ENCODE measurements around the gene TBC1D22A. TPM values are rescaled to one million over a fixed set of nuclear protein-coding genes. Genes with fewer than 3 reads are reported as not detected.
"Not testable (repeated sequence)": the region's sequence is repeated elsewhere in the genome, so short reads cannot be mapped to it uniquely, and the experiment has no call there.

Gene TBC1D22A
- total and polyA plus RNA-seq, 7 experiments from 2014 or later, result 18.6 to 50.1 (median 39.3) TPM

DNA sequence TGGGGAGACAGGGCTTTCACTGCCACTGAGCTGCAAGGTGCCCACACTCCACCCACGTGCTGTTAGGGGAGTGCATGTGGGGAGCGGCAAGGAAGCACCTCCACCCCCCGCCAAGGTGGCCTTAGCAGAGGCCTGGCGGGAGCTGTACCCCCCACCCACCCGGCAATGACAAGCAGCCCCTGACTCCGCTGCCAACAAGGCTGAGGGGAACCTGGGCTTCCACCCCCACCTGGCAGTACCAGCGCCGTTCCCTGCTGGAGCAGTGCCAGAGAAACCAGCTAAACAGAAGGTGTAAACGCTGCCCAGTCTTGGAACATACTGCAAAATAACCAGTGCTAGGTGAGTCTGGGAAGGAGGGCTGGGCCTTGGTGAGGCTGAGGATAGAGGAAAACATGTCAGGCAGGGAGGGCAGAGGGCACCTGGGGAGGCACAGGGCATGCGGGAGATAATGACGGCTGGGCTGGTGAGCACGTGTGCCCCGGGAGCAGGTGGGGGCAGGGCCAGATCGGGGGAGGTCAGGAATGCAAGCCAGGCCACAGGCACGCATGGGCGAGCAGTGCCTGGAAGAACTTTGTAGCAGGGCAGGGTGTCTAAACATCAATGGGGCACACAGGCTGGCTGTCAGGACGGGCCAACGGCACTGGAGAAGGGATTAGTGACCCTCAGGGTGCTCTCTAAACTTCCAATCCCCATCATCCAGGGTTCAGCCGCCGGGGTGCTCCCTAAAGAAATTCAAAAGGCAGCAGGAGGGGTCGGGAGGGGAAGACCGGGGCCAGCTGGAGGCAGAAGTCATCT lies 31.0 kb upstream of the TBC1D22A start:
- peaks cover 40 to 41% of the 10 kb centered on the region in 2 donors for H3K4me1 ChIP-seq (ENCODE audit: control insufficient read depth in 2 of 2, insufficient read depth in 2 of 2, low read length in 2 of 2)
- peak overlapping the region in 7 of 10 donors; percentile 0 to 60 (median 47) for H3K4me3 Mint-ChIP-seq
- H3K4me1 Mint-ChIP-seq, result peaks cover 38 to 70% (median 67%) of the 10 kb centered on the region in 7 donors
- no peaks in the 10 kb centered on the region for H3K9me3 ChIP-seq (ENCODE audit: control insufficient read depth in 2 of 3, low read length in 3 of 3)
- peak overlapping the region; percentile 3 for H3K27ac ChIP-seq (ENCODE audit: low read depth, low read length)
- H3K36me3 ChIP-seq (ENCODE audit: control insufficient read depth in 2 of 3, insufficient read depth in 3 of 3, low read length in 3 of 3), result peaks cover 0 to 38% (median 2%) of the 10 kb centered on the region in 3 experiments
- ChIA-PET POLR2A (interaction anchor here (1.3 kb wide), 1 partner anchor 32 kb away, joined by 3 read pairs; the partner anchor contains the start of gene TBC1D22A), CTCF (no interaction called here)
- no peaks in the 10 kb centered on the region for H3K9me3 Mint-ChIP-seq
- intact Hi-C loops (cut with micrococcal nuclease), result loop anchor here (10.0 kb wide), 2 partner anchors 1057 to 1487 kb away; partner anchors contain the start of genes ATXN10 (in 1 of the 2) and KIAA0930 (in 1 of the 2)
- ATAC-seq (no peak), DNase-seq (no peak)
- H3K36me3 Mint-ChIP-seq, result peaks cover 0 to 11% (median 9%) of the 10 kb centered on the region in 5 donors
- no peaks in the 10 kb centered on the region for H3K27me3 Mint-ChIP-seq
- H3K27me3 ChIP-seq (ENCODE audit: control insufficient read depth in 2 of 2, insufficient read depth in 2 of 2, low read length in 2 of 2), result no peaks in the 10 kb centered on the region
- H3K4me3 ChIP-seq (ENCODE audit: low read length), result no peak overlapping the region
- peak overlapping the region in 7 of 9 donors; percentile 29 to 87 (median 71) for H3K27ac Mint-ChIP-seq

DNA sequence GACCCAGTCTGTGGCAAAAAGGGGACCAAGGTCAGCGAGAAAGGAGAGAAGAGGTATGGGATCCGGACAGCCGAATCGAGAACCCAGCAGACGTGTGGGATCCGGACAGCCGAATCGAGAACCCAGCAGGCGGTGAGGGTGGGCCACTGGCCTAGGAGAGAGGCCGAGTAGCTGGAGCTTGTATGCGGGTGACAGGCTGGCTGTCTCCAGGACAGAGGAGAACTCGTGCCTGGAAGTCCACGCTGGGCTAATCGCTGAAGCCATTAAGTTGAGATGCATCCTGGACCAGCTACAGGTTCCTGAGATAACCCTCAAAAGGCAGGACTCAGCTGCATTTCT lies 30.4 kb upstream of the TBC1D22A start:
- Mint-ChIP-seq H3K4me3 (peak overlapping the region in 3 of 10 donors; percentile 47 to 60 (median 51)), H3K36me3 (peaks cover 0 to 15% (median 8%) of the 10 kb centered on the region in 5 donors), H3K9me3 (no peaks in the 10 kb centered on the region), H3K4me1 (peaks cover 42 to 75% (median 68%) of the 10 kb centered on the region in 7 donors), H3K27ac (peak overlapping the region in 6 of 9 donors; percentile 36 to 87 (median 75)), H3K27me3 (no peaks in the 10 kb centered on the region)
- ChIA-PET POLR2A (interaction anchor here (2.1 kb wide), 1 partner anchor 31 kb away, joined by 10 read pairs; the partner anchor contains the start of gene TBC1D22A), CTCF (no interaction called here)
- intact Hi-C loops (cut with micrococcal nuclease), result loop anchor here (10.0 kb wide), 2 partner anchors 1057 to 1487 kb away; partner anchors contain the start of genes ATXN10 (in 1 of the 2) and KIAA0930 (in 1 of the 2)
- Histone ChIP-seq H3K9me3 (ENCODE audit: control insufficient read depth in 2 of 3, low read length in 3 of 3) (no peaks in the 10 kb centered on the region), H3K36me3 (ENCODE audit: control insufficient read depth in 2 of 3, insufficient read depth in 3 of 3, low read length in 3 of 3) (peaks cover 0 to 35% (median 1%) of the 10 kb centered on the region in 3 experiments), H3K4me1 (ENCODE audit: control insufficient read depth in 2 of 2, insufficient read depth in 2 of 2, low read length in 2 of 2) (peaks cover 46% of the 10 kb centered on the region in 2 donors), H3K4me3 (ENCODE audit: low read length) (no peak overlapping the region), H3K27me3 (ENCODE audit: control insufficient read depth in 2 of 2, insufficient read depth in 2 of 2, low read length in 2 of 2) (no peaks in the 10 kb centered on the region), H3K27ac (ENCODE audit: low read depth, low read length) (no peak overlapping the region)
- no peak for DNase-seq
- ATAC-seq, result no peak

DNA sequence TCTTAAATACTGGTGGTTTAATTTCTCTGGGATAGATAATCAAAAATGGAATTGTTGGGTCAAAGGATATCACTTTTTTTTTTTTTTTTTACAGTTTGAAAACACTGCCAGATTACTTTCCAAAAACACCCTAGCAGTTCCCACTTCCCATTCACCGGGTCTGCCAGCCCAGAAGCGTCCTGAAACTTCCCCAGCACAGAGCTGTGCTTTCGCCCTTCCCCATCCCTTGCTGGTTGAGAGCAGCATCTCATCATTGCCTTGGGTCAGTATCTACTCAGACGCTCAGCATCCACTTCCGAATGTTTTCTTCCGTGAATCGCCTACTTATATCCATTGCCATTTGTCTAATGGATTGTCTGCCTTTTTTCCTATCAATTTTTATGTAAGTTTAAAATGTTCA lies 29.9 kb upstream of the TBC1D22A start:
- ChIA-PET POLR2A (interaction anchor here (0.9 to 5.1 kb wide), 3 partner anchors 12 to 31 kb away, joined by 3 to 54 read pairs (median 10); partner anchors contain the start of gene TBC1D22A), CTCF (no interaction called here)
- Mint-ChIP-seq H3K27ac (peak overlapping the region in 5 of 9 donors; percentile 19 to 52 (median 43)), H3K9me3 (no peaks in the 10 kb centered on the region), H3K27me3 (no peaks in the 10 kb centered on the region), H3K36me3 (peaks cover 0 to 17% (median 7%) of the 10 kb centered on the region in 5 donors), H3K4me1 (peaks cover 45 to 80% (median 69%) of the 10 kb centered on the region in 7 donors), H3K4me3 (peak overlapping the region in 2 of 10 donors; percentile 11 to 21)
- DNase-seq (no peak), ATAC-seq (no peak)
- no peaks in the 10 kb centered on the region for H3K9me3 ChIP-seq (ENCODE audit: control insufficient read depth in 2 of 3, low read length in 3 of 3)
- intact Hi-C loops (cut with micrococcal nuclease), result loop anchor here (10.0 kb wide), 2 partner anchors 1058 to 1488 kb away; partner anchors contain the start of genes ATXN10 (in 1 of the 2) and KIAA0930 (in 1 of the 2)
- peaks cover 0 to 30% (median 0%) of the 10 kb centered on the region in 3 experiments for H3K36me3 ChIP-seq (ENCODE audit: control insufficient read depth in 2 of 3, insufficient read depth in 3 of 3, low read length in 3 of 3)
- H3K4me3 ChIP-seq (ENCODE audit: low read length), result no peak overlapping the region
- no peak overlapping the region for H3K27ac ChIP-seq (ENCODE audit: low read depth, low read length)
- H3K27me3 ChIP-seq (ENCODE audit: control insufficient read depth in 2 of 2, insufficient read depth in 2 of 2, low read length in 2 of 2), result no peaks in the 10 kb centered on the region
- H3K4me1 ChIP-seq (ENCODE audit: control insufficient read depth in 2 of 2, insufficient read depth in 2 of 2, low read length in 2 of 2), result peaks cover 46% of the 10 kb centered on the region in 2 donors

DNA sequence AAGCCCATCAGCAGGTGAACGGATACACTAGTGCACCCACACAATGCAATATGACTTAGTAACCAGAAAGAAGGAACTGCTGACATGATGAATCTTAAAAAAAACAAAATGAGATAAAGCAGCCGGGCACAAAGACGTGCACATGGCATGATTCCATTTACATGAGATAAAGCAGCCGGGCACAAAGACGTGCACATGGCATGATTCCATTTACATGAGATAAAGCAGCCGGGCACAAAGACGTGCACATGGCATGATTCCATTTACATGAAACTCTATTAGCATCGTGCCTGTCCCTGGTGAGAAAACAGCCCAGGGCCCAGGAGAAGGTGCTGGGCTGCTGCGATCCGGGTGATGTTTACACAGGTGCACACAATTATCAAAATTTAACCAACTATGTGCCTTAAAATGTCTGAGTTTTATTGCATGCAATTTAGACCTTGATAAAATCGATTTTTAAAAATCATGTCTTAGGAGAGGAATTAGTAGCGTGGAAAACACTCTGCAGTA lies 28.2 kb upstream of the TBC1D22A start:
- peaks cover 0 to 14% (median 0%) of the 10 kb centered on the region in 3 experiments for H3K36me3 ChIP-seq (ENCODE audit: control insufficient read depth in 2 of 3, insufficient read depth in 3 of 3, low read length in 3 of 3)
- H3K27me3 Mint-ChIP-seq; H3K27me3 ChIP-seq (ENCODE audit: control insufficient read depth in 2 of 2, insufficient read depth in 2 of 2, low read length in 2 of 2); ATAC-seq; H3K9me3 Mint-ChIP-seq; DNase-seq; H3K4me3 ChIP-seq (ENCODE audit: low read length); H3K9me3 ChIP-seq (ENCODE audit: control insufficient read depth in 2 of 3, low read length in 3 of 3): not testable (repeated sequence)
- H3K36me3 Mint-ChIP-seq, result peaks cover 0 to 17% (median 7%) of the 10 kb centered on the region in 5 donors
- intact Hi-C loops (cut with micrococcal nuclease), result loop anchor here (10.0 kb wide), 2 partner anchors 1059 to 1489 kb away; partner anchors contain the start of genes ATXN10 (in 1 of the 2) and KIAA0930 (in 1 of the 2)
- peak overlapping the region; percentile 86 for H3K27ac ChIP-seq (ENCODE audit: low read depth, low read length)
- H3K4me1 ChIP-seq (ENCODE audit: control insufficient read depth in 2 of 2, insufficient read depth in 2 of 2, low read length in 2 of 2), result peaks cover 53 to 54% of the 10 kb centered on the region in 2 donors
- H3K4me3 Mint-ChIP-seq, result peak overlapping the region; percentile 45 to 100 (median 99)
- peaks cover 47 to 77% (median 69%) of the 10 kb centered on the region in 7 donors for H3K4me1 Mint-ChIP-seq
- H3K27ac Mint-ChIP-seq, result peak overlapping the region; percentile 9 to 99 (median 96)
- CTCF ChIA-PET, result interaction anchor here (0.8 to 2.9 kb wide), 2 partner anchors 24 to 69 kb away, joined by 3 to 16 read pairs; no protein-coding TSS in a partner anchor
- POLR2A ChIA-PET, result interaction anchor here (0.7 to 5.1 kb wide), 4 partner anchors 15 to 64 kb away, joined by 3 to 54 read pairs (median 6); no protein-coding TSS in a partner anchor

DNA sequence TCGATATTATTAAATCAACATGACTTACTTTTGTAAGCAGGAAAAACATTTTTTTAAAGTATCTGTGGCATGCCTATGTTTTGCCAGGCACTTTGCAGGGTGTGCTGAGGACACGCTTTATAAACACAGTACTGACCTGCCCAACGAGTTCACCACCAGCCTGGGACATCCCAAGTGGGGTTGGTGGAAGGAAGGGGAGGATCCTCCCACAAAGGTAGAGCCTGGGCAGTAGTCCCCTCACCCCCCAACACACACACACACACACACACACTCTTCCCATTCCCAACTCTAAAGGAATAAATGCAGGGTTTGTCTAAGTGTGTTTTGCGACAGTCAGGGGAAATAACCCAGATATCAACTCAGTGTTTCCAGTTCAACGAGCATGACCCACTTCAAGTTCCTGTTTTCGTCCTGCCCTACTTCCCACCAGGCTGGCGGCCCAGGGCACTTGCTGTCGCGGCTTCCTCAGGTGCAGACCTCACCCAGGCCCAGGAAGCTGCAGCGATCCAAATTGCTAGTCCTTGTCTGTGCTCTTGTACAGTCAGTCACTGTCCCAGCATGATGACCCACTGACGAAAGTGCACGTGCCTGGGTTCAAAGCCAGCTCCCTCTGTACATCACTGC lies 27.5 kb upstream of the TBC1D22A start:
- peak overlapping the region; percentile 82 for H3K4me3 ChIP-seq (ENCODE audit: low read length)
- H3K27ac ChIP-seq (ENCODE audit: low read depth, low read length), result peak overlapping the region; percentile 86
- Mint-ChIP-seq H3K27me3 (no peaks in the 10 kb centered on the region), H3K4me1 (peaks cover 47 to 77% (median 67%) of the 10 kb centered on the region in 7 donors), H3K4me3 (peak overlapping the region; percentile 97 to 100 (median 99)), H3K9me3 (no peaks in the 10 kb centered on the region), H3K36me3 (peaks cover 0 to 17% (median 7%) of the 10 kb centered on the region in 5 donors), H3K27ac (peak overlapping the region; percentile 80 to 99 (median 96))
- H3K4me1 ChIP-seq (ENCODE audit: control insufficient read depth in 2 of 2, insufficient read depth in 2 of 2, low read length in 2 of 2), result peaks cover 57% of the 10 kb centered on the region in 2 donors
- H3K27me3 ChIP-seq (ENCODE audit: control insufficient read depth in 2 of 2, insufficient read depth in 2 of 2, low read length in 2 of 2), result no peaks in the 10 kb centered on the region
- peak; percentile 26 for ATAC-seq
- ChIA-PET POLR2A (interaction anchor here (0.5 to 5.1 kb wide), 9 partner anchors 15 to 363 kb away, joined by 3 to 54 read pairs (median 4); partner anchors contain the start of gene TBC1D22A), CTCF (interaction anchor here (0.8 to 2.9 kb wide), 3 partner anchors 66 to 594 kb away, joined by 3 to 16 read pairs (median 5); no protein-coding TSS in a partner anchor)
- H3K9me3 ChIP-seq (ENCODE audit: control insufficient read depth in 2 of 3, low read length in 3 of 3), result no peaks in the 10 kb centered on the region
- DNase-seq, result peak in 7 of 9 donors; percentile 34 to 62 (median 48)
- intact Hi-C loops (cut with micrococcal nuclease), result loop anchor here (5.0 to 10.0 kb wide), 4 partner anchors 158 to 1490 kb away; partner anchors contain the start of genes ATXN10 (in 1 of the 2) and KIAA0930 (in 1 of the 2)
- H3K36me3 ChIP-seq (ENCODE audit: control insufficient read depth in 2 of 3, insufficient read depth in 3 of 3, low read length in 3 of 3), result peaks cover 0 to 14% (median 0%) of the 10 kb centered on the region in 3 experiments

All from naive thymus-derived CD4-positive, alpha-beta T cell (primary cell).